ENCODE measurements around the gene TINCR.

Gene TINCR

DNA sequence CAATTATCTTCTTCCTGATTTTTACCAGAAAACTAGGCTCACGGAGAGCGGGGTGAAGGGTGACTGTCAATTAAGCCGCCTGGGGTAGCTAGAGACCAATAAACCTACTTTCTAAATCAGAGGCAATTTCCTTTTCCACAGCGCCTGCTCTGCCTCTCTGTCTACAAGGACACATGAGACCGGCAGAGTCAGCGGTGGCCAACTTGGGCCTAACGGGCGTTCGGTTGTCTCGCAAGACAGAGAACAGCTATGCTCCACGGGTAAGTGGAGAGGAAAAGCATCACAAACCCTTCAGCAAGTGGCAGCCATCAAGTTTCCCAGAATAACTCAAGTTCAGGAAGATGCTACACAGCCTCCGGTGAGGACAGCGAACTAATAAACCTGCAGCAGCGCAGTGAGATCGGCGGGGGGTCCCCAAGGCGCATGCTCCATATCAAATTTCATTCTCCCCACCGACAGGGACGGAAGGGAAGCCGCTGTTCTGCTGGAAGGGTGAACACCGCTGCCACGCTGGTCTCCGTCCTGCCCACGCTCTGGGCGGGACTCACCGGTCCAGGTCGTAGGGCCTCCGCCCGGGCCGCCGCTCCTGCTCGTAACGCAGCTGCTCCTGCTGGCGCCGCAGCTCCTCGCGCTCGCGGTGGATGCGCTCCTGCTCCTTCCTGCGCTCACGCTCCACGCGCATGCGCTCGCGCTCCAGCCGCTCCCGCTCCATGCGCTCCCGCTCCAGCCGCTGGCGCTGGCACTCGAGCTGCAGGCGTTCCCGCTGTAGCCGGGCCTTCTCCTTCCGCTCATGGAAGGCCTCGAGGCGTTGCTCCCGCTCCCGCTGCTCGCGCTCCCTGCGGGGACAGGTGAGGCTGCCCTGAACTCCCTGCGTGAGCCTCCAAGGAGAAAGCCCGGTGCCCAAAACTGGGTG, 25.8 kb upstream of the TINCR start:
- H3K4me3 ChIP-seq (ENCODE audit: low read depth, low read length): no peak overlapping the region
- DNase-seq (ENCODE audit: low read depth): no peak
- TF ChIP-seq, protein P1, sequence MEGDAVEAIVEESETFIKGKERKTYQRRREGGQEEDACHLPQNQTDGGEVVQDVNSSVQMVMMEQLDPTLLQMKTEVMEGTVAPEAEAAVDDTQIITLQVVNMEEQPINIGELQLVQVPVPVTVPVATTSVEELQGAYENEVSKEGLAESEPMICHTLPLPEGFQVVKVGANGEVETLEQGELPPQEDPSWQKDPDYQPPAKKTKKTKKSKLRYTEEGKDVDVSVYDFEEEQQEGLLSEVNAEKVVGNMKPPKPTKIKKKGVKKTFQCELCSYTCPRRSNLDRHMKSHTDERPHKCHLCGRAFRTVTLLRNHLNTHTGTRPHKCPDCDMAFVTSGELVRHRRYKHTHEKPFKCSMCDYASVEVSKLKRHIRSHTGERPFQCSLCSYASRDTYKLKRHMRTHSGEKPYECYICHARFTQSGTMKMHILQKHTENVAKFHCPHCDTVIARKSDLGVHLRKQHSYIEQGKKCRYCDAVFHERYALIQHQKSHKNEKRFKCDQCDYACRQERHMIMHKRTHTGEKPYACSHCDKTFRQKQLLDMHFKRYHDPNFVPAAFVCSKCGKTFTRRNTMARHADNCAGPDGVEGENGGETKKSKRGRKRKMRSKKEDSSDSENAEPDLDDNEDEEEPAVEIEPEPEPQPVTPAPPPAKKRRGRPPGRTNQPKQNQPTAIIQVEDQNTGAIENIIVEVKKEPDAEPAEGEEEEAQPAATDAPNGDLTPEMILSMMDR (conservative IDR thresholded peaks at IDR 0.05; ENCODE audit: low read depth, low read length): no peak

DNA sequence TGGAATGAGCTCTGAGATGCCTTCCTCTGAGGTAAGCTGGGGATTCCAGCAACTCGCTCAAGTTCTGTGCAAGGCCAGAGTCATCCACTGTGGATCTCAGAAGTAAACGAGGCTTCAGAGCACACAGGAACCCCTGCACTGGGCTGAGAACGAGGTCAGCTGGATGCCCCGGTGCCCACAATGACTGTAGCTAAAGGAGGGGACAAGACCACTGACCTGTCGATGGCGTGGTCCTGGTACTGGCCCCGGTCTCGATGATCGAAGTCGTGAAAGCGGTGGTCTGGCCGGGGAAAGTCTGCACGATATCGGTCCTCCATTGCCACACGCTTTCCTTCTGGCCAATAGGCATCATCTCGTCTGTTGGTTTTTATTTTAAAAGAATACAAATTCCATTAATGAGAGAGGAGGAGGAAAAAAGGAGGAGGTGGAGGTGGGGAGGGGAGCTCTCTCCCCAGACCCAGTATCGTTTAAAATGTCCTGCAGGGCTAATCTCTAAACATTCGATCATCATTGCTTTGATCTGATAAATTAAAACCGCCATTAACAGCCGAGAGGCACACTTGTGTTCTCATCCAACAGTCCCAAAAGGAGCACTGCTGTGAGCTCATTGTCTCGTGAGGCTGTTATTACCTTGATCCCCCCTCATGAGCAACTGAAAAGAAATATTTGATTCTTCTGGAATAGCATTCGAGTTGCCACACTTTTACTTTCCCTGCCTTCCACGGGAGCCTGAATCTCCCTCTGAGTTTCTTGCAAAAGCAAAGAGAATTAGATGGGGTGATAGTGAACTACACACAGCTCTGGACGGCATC, 25.0 kb upstream of the TINCR start:
- no peak for DNase-seq (ENCODE audit: low read depth)
- TF ChIP-seq, protein P1 (conservative IDR thresholded peaks at IDR 0.05; ENCODE audit: low read depth, low read length): no peak
- H3K4me3 ChIP-seq (ENCODE audit: low read depth, low read length): no peak overlapping the region

DNA sequence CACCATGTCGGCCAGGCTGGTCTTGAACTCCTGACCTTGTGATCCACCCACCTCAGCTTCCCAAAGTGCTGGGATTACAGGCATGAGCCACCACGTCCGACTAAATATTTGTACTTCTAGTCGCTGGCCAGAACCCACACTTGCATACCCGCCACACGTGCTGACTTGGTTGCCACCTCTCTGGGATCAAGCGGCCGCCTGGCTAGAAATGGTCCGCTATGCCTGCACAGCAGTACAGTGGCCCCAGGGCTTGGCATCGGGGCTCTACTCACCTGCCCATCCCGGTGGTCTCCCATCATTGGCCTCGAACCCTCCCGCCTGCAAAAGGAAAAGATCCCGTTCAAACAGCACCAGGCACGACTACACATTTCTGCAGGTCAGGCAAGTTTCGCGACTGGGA, 23.7 kb upstream of the TINCR start:
- TF ChIP-seq, protein P1 (conservative IDR thresholded peaks at IDR 0.05; ENCODE audit: low read depth, low read length): no peak
- H3K4me3 ChIP-seq (ENCODE audit: low read depth, low read length): no peak overlapping the region

DNA sequence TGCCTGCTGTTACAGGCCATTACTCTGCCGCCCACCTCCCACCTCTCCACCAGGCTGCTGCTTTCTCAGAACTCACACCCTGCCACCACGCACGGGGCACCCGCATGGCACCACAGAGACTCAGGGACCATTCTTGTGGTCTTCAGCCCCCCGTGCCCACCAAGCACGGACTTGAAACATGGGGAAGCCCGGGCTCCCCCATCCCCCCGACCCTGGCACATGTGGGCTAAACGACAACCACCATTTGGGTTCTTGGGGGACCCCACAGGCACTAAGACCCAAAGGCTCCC, 23.1 kb upstream of the TINCR start:
- DNase-seq (ENCODE audit: low read depth): no peak
- TF ChIP-seq, protein P1 (conservative IDR thresholded peaks at IDR 0.05; ENCODE audit: low read depth, low read length): no peak
- H3K4me3 ChIP-seq (ENCODE audit: low read depth, low read length): no peak overlapping the region

More for the DNA sequence above, 23.7 kb upstream of the TINCR start:
- DNase-seq (ENCODE audit: low read depth): no peak

DNA sequence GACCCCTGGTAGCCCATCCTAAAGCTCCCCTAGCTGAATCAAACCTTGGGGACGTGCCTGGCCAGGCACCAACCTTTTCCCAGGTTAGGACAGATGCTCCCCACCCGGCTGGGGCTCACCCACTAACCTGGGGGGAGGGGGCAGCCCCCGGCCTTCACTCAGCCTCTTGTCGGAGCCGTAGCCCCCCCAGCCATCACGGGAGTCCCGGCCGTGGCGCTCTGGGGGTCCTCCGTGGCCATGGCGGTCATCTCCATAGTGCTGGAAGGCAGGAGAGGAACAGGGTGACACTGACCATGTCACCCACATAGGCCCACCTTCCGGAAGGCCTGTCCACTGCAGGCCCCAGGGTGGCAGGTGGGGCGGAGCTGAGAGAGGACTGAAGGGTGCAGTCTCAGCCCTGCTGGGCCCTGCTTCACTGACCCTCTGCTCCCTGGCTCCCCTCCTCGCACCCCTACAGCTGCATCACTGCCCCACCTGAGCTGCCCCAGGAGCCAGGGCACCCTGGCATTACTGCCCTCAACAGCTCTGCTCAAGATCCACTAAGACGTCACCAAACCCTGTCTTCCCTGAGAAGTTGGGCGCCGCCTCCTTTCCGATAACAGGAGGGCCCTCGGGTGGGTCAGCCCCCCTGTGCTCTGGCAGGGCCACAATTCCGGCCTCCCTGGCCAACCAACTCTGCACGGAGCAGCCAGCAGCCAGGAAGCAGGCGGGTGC, 22.6 kb upstream of the TINCR start:
- H3K4me3 ChIP-seq (ENCODE audit: low read depth, low read length): no peak overlapping the region
- DNase-seq (ENCODE audit: low read depth): no peak
- TF ChIP-seq, protein P1 (conservative IDR thresholded peaks at IDR 0.05; ENCODE audit: low read depth, low read length): no peak

DNA sequence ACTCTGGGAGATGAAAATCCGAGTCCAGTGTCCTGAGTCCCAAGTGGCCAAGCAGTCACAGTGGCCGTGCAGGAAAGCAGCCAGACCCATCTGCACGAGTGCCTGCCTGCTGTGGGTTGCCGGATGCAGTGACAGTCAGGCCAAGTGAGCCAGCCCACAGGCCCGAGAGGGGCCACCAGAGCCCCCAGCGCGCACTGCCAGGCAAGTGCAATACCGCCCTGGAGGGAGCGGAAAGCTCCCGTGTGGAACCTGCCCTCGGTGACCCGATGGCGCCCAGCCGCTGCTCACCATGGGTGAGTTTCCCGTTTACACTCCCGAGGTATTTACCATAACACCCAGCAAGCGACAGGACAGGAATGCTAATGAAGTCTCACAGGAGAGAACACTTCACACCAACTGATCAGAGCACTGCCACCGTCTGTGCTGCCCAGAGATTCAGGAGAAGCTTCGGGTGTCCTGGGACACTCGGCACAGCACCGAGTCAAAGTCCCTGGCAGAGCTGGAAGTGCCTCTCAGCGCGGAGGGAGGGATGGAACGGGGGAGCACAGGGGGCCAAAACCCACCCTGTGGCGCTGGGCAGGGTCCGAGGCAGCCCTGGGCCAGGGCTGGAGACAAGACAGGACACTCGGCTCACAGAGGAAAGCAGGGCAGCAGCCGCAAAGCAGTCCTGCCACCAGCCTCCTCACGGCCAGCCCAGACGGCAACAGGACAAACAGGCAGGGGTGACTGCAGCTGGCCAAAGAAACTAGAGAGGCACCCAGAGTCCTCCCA, 21.3 kb upstream of the TINCR start:
- TF ChIP-seq, protein P1 (conservative IDR thresholded peaks at IDR 0.05; ENCODE audit: low read depth, low read length): no peak
- no peak overlapping the region for H3K4me3 ChIP-seq (ENCODE audit: low read depth, low read length)
- peak; percentile 23 for DNase-seq (ENCODE audit: low read depth)

All from choroid plexus epithelial cell (primary cell).